Common myeloid progenitor, CD34-positive (primary cell): Measurements from ENCODE around the gene RNASEL.
"Not testable (repeated sequence)": the region's sequence is repeated elsewhere in the genome, so short reads cannot be mapped to it uniquely, and the experiment has no call there.

ENCODE experiments used
- CTCF ChIA-PET: fragments of 350-600 bp; sonication (Branson Sonifier 250); formaldehyde crosslinking; loops from one replicate; lab custom pipeline; 2021; ENCODE audit warnings: antibody characterized with exemption; lab: Charles Lee
- POLR2A ChIA-PET: fragments of 350-600 bp; sonication (Branson Sonifier 250); formaldehyde crosslinking; loops from one replicate; lab custom pipeline; 2021; ENCODE audit warnings: antibody characterized with exemption; lab: Charles Lee
- DNase-seq, 3 donors: peaks; one replicate each; pipeline versions ENCODE4 v3.0.0 to v3.0.0-alpha.2; 2013
- H3K27ac ChIP-seq, 2 experiments: 1 replicate in 1 of 2; 2 replicates in 1 of 2; pipeline ENCODE4 v1.7.0; 2013; ENCODE audit warnings: inconsistent platforms in 2 of 2, low read length in 2 of 2, mild to moderate bottlenecking in 2 of 2, low read depth in 1 of 2, moderate library complexity in 1 of 2; ENCODE audit not compliant: severe bottlenecking in 2 of 2, insufficient read depth in 1 of 2, poor library complexity in 1 of 2
- H3K27me3 ChIP-seq, 5 experiments: replicated peaks in 2 of 5; 1 replicate in 3 of 5; 2 replicates in 2 of 5; pipeline versions ENCODE4 v1.6.1 to v1.7.0; 2013; ENCODE audit warnings: low read length in 4 of 5, mild to moderate bottlenecking in 2 of 5, moderate library complexity in 2 of 5, inconsistent platforms in 1 of 5; ENCODE audit not compliant: insufficient read depth in 5 of 5, control insufficient read depth in 4 of 5
- H3K36me3 ChIP-seq, 4 experiments: 1 replicate in 2 of 4; 2 replicates in 2 of 4; pipeline versions ENCODE4 v1.6.1 to v1.7.0; 2013; ENCODE audit warnings: low read length in 3 of 4, control low read depth in 1 of 4, mild to moderate bottlenecking in 1 of 4; ENCODE audit not compliant: control insufficient read depth in 4 of 4, insufficient read depth in 4 of 4
- H3K4me1 ChIP-seq, 4 experiments: 1 replicate in 3 of 4; 2 replicates in 1 of 4; pipeline versions ENCODE4 v1.6.1 to v1.7.1; 2013; ENCODE audit warnings: low read length in 3 of 4, mild to moderate bottlenecking in 3 of 4, control low read depth in 1 of 4, inconsistent platforms in 1 of 4, moderate library complexity in 1 of 4; ENCODE audit not compliant: control insufficient read depth in 4 of 4, insufficient read depth in 4 of 4; ENCODE audit errors: control extremely low read depth in 1 of 4
- H3K4me3 ChIP-seq, 7 experiments: 1 replicate in 4 of 7; 2 replicates in 3 of 7; pipeline versions ENCODE4 v1.5.1 to v1.7.0; 2013; ENCODE audit warnings: mild to moderate bottlenecking in 7 of 7, low read length in 6 of 7, moderate library complexity in 6 of 7, inconsistent platforms in 2 of 7, low read depth in 2 of 7, control low read depth in 1 of 7; ENCODE audit not compliant: insufficient read depth in 4 of 7, control insufficient read depth in 1 of 7; ENCODE audit errors: extremely low read depth in 1 of 7
- H3K9me3 ChIP-seq, 5 experiments: 1 replicate in 4 of 5; 2 replicates in 1 of 5; pipeline versions ENCODE4 v1.6.1 to v1.7.1; 2013; ENCODE audit warnings: low read length in 4 of 5, mild to moderate bottlenecking in 2 of 5, inconsistent platforms in 1 of 5, low read depth in 1 of 5, moderate library complexity in 1 of 5; ENCODE audit not compliant: control insufficient read depth in 4 of 5, insufficient read depth in 2 of 5; ENCODE audit errors: control extremely low read depth in 1 of 5
- WGBS: methylation state at CpG from one replicate; pipeline ENCODE4 v1.1.5; 2013; ENCODE audit not compliant: insufficient coverage; 5-methylcytosine and 5-hydroxymethylcytosine counted together

Gene RNASEL

GRCh38 chr1:182556279-182556678, 32.8 kb downstream of the RNASEL start:
- Histone ChIP-seq H3K4me1 (no peaks in the 10 kb centered on the region), H3K27me3 (peaks cover 0 to 3% (median 0%) of the 10 kb centered on the region in 5 experiments), H3K36me3 (no peaks in the 10 kb centered on the region), H3K4me3 (no peak overlapping the region), H3K27ac (no peak overlapping the region), H3K9me3 (peaks cover 0 to 5% (median 3%) of the 10 kb centered on the region in 5 experiments)
- ChIA-PET CTCF (no interaction called here), POLR2A (no interaction called here)
- DNase-seq: no peak

GRCh38 chr1:182555493-182555892, 33.6 kb downstream of the RNASEL start:
- POLR2A ChIA-PET: no interaction called here
- no peaks in the 10 kb centered on the region for H3K36me3 ChIP-seq
- WGBS: no CpG with 5 or more reads among the region's 1 CpG
- H3K27me3 ChIP-seq: peaks cover 0 to 2% (median 0%) of the 10 kb centered on the region in 5 experiments
- no peaks in the 10 kb centered on the region for H3K4me1 ChIP-seq
- CTCF ChIA-PET: no interaction called here
- no peak overlapping the region for H3K4me3 ChIP-seq
- H3K9me3 ChIP-seq: peaks cover 0 to 5% (median 3%) of the 10 kb centered on the region in 5 experiments
- no peak for DNase-seq
- H3K27ac ChIP-seq: no peak overlapping the region

- Histone ChIP-seq H3K4me1 (no peaks in the 10 kb centered on the region), H3K4me3 (no peak overlapping the region), H3K36me3 (no peaks in the 10 kb centered on the region), H3K27me3 (no peaks in the 10 kb centered on the region), H3K27ac (no peak overlapping the region), H3K9me3 (peaks cover 0 to 6% (median 3%) of the 10 kb centered on the region in 5 experiments)
- ChIA-PET POLR2A (no interaction called here), CTCF (interaction anchor here (1.4 kb wide), 1 partner anchor 17 kb away, joined by 3 read pairs; no protein-coding TSS in a partner anchor)
- DNase-seq: no peak
- no CpG with 5 or more reads among the region's 2 CpGs for WGBS
These were observed 36.5 kb downstream of the RNASEL start for GRCh38 chr1:182552527-182552926.

- no peak overlapping the region for H3K4me3 ChIP-seq
- no peak for DNase-seq
- no peak overlapping the region for H3K27ac ChIP-seq
- no peaks in the 10 kb centered on the region for H3K4me1 ChIP-seq
- POLR2A ChIA-PET: no interaction called here
- WGBS: no CpG with 5 or more reads among the region's 1 CpG
- H3K27me3 ChIP-seq: peaks cover 0 to 2% (median 0%) of the 10 kb centered on the region in 5 experiments
- H3K36me3 ChIP-seq: no peaks in the 10 kb centered on the region
- CTCF ChIA-PET: no interaction called here
- peaks cover 0 to 6% (median 3%) of the 10 kb centered on the region in 5 experiments for H3K9me3 ChIP-seq
These were observed 39.2 kb downstream of the RNASEL start for GRCh38 chr1:182549811-182550210.

DNA sequence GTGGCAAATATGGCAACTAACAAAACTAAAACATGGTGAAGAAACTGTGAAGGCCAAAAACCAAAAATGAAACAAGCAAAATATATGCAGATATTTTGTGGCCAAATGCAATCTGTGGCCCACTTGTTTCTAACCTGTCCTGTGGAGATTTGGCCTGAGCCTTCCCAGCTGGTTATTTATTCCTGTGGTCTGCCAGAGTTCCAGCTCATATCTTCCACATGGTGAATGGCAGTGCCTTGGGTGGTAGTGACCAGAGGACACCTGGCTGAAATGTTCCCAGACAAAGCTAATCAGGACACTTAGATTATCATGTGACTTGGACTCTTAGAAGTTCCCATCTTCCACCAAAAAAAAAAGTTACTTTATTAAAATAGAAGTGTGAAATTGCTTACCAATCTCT, 39.7 kb downstream of the RNASEL start:
- ChIA-PET CTCF (no interaction called here), POLR2A (no interaction called here)
- peaks cover 0 to 6% (median 3%) of the 10 kb centered on the region in 5 experiments for H3K9me3 ChIP-seq
- H3K4me3 ChIP-seq: no peak overlapping the region
- H3K27ac ChIP-seq: no peak overlapping the region
- H3K36me3 ChIP-seq: no peaks in the 10 kb centered on the region
- no peaks in the 10 kb centered on the region for H3K4me1 ChIP-seq
- DNase-seq: no peak
- H3K27me3 ChIP-seq: peaks cover 0 to 2% (median 0%) of the 10 kb centered on the region in 5 experiments

DNA sequence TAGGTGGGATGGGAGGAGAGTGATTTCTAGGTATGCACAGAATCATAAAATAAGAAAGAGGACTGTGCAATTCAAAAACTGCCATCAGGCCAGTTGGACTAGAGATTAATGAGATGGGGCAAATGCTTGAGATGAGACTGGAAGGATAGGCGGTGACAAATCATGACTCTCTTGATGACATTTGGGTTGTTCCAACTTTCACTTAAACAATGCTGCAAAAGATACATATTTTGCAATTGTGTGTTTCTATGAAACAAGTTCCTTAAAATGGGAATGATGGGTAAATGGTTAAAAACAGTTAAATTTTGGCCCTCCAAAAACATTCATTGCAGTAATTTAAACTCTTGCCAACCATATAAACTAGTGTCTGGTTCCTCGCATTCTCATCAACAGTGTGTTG, 55.2 kb downstream of the RNASEL start:
- H3K27me3 ChIP-seq: peaks cover 0 to 3% (median 2%) of the 10 kb centered on the region in 5 experiments
- POLR2A ChIA-PET: no interaction called here
- WGBS: no CpG with 5 or more reads among the region's 2 CpGs
- CTCF ChIA-PET: no interaction called here
- DNase-seq: no peak
- H3K4me3 ChIP-seq: no peak overlapping the region
- H3K9me3 ChIP-seq: peaks cover 0 to 6% (median 0%) of the 10 kb centered on the region in 5 experiments
- H3K4me1 ChIP-seq: no peaks in the 10 kb centered on the region
- no peak overlapping the region for H3K27ac ChIP-seq
- no peaks in the 10 kb centered on the region for H3K36me3 ChIP-seq

GRCh38 chr1:182528206-182528605, 60.9 kb downstream of the RNASEL start:
- peaks cover 0 to 14% (median 6%) of the 10 kb centered on the region in 5 experiments for H3K9me3 ChIP-seq
- POLR2A ChIA-PET, H3K36me3 ChIP-seq, H3K27me3 ChIP-seq, DNase-seq, CTCF ChIA-PET, H3K4me3 ChIP-seq, H3K27ac ChIP-seq, H3K4me1 ChIP-seq: not testable (repeated sequence)
- WGBS: 100% methylated on average over 5 of the region's 5 CpGs
